Lower leg skin (tissue), 4 donors: ENCODE data around the gene GAD1. TPM values are rescaled to one million over a fixed set of nuclear protein-coding genes. Genes with fewer than 3 reads are reported as not detected.

ENCODE experiments used
- DNase-seq, 2 donors: peaks; one replicate each; pipeline ENCODE4 v3.0.0-alpha.2; 2019; ENCODE audit warnings: low spot score in 2 of 2
- H3K4me3 ChIP-seq: fragments of 200-600 bp; sonication (generic); 2 replicates; pipeline ENCODE4 v1.5.1; 2017; ENCODE audit warnings: mild to moderate bottlenecking, low read depth; ENCODE audit not compliant: poor library complexity, severe bottlenecking
- CTCF ChIP-seq, 3 donors: fragments of 450-650 bp; IDR thresholded peaks; one replicate each; pipeline ENCODE4 v1.5.1; 2016; ENCODE audit warnings: antibody characterized with exemption in 3 of 3, mild to moderate bottlenecking in 3 of 3, moderate library complexity in 2 of 3
- POLR2A ChIP-seq, 2 donors: fragments of 450-650 bp; IDR thresholded peaks; one replicate each; pipeline ENCODE4 v1.6.1; 2016 to 2017; ENCODE audit warnings: antibody characterized with exemption in 2 of 2, mild to moderate bottlenecking in 1 of 2, moderate library complexity in 1 of 2
- WGBS, 2 donors: methylation state at CpG; one replicate each; pipeline ENCODE4 v1.1.5; 2018; 5-methylcytosine and 5-hydroxymethylcytosine counted together
- intact Hi-C: fragments of 100-400 bp; cut with DNase I; formaldehyde crosslinking; loops from one replicate; pipeline ENCODE4 v1.15.0; 2023; ENCODE audit warnings: low total_unique reads
- total RNA-seq, 4 donors: library from RNA; depleted of rRNA; stranded (reverse); fragments of >200 nt; gene quantifications; one replicate each; pipeline ENCODE4 v1.1.0, GENCODE V29; 2016

GAD1 gene
- total RNA-seq, 4 donors from 2014 or later: 0.05 TPM; not detected in 3

GRCh38 chr2:170806548-170806947 lies 10.1 kb upstream of the GAD1 start:
- no peak for DNase-seq
- TF ChIP-seq CTCF (IDR thresholded peaks at IDR 0.05): no peak
- TF ChIP-seq POLR2A (IDR thresholded peaks at IDR 0.05): no peak
- intact Hi-C loops: no loop called here
- WGBS, 2 donors: 93 to 95% methylated on average over 2 of the region's 2 CpGs
- no peak overlapping the region for H3K4me3 ChIP-seq

GRCh38 chr2:170812710-170813600 lies 3.7 kb upstream of the GAD1 start:
- intact Hi-C loops: loop anchor here (5.0 to 10.0 kb wide), 2 partner anchors 328 to 406 kb away; no protein-coding TSS in a partner anchor
- DNase-seq: peak in 1 of 2 donors; percentile 77
- WGBS, 2 donors: 4 to 7% methylated on average over 14 of the region's 14 CpGs
- TF ChIP-seq CTCF (IDR thresholded peaks at IDR 0.05) (no peak), POLR2A (IDR thresholded peaks at IDR 0.05) (no peak)
- no peak overlapping the region for H3K4me3 ChIP-seq

GRCh38 chr2:170813611-170814532 lies 2.8 kb upstream of the GAD1 start:
- 4 to 5% methylated on average over 41 of the region's 41 CpGs for WGBS, 2 donors
- no peak for DNase-seq
- intact Hi-C loops: loop anchor here (5.0 to 10.0 kb wide), 2 partner anchors 329 to 407 kb away; no protein-coding TSS in a partner anchor
- TF ChIP-seq CTCF (IDR thresholded peaks at IDR 0.05): no peak
- H3K4me3 ChIP-seq: no peak overlapping the region

- 14 to 21% methylated on average over 30 to 31 of the region's 31 CpGs for WGBS, 2 donors
- intact Hi-C loops: loop anchor here (5.0 to 10.0 kb wide), 2 partner anchors 330 to 407 kb away; no protein-coding TSS in a partner anchor
- TF ChIP-seq CTCF (IDR thresholded peaks at IDR 0.05) (no peak), POLR2A (IDR thresholded peaks at IDR 0.05) (no peak)
Observed at GRCh38 chr2:170814533-170815230, 2.0 kb upstream of the GAD1 start.

GRCh38 chr2:170815311-170815710 lies 1.4 kb upstream of the GAD1 start:
- intact Hi-C loops: loop anchor here (10.0 kb wide), 1 partner anchor 331 kb away; no protein-coding TSS in a partner anchor
- 5 to 8% methylated on average over 19 of the region's 19 CpGs for WGBS, 2 donors
- no peak overlapping the region for H3K4me3 ChIP-seq
- DNase-seq: no peak
- no peak for TF ChIP-seq POLR2A (IDR thresholded peaks at IDR 0.05)
- TF ChIP-seq CTCF (IDR thresholded peaks at IDR 0.05): no peak

More at GRCh38 chr2:170814533-170815230, 2.0 kb upstream of the GAD1 start:
- H3K4me3 ChIP-seq: no peak overlapping the region
- no peak for DNase-seq
